Right kidney (tissue), 1 donor: ENCODE results near the gene RAP1GDS1.
"Not testable (repeated sequence)": the region's sequence is repeated elsewhere in the genome, so short reads cannot be mapped to it uniquely, and the experiment has no call there.

Experiments used
- DNase-seq: peaks from one replicate; pipeline ENCODE4 v3.0.0-alpha.2; 2016

Gene RAP1GDS1

DNA sequence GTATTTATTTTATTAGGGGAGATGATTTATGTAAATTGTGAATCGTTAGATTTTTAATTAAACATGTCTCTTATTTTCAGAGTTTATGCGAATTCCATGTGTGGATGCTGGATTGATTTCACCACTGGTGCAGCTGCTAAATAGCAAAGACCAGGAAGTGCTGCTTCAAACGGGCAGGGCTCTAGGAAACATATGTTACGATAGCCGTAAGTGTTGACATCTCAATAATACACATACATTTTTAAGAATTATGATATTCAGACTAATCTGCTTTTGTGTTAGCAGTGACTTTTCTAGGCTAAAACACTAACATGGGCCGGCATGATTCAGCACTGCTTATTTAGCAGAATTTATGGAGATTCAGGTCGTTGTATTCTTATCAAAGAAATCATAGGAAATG, 91.2 kb downstream of the RAP1GDS1 start:
- DNase-seq, result no peak

DNA sequence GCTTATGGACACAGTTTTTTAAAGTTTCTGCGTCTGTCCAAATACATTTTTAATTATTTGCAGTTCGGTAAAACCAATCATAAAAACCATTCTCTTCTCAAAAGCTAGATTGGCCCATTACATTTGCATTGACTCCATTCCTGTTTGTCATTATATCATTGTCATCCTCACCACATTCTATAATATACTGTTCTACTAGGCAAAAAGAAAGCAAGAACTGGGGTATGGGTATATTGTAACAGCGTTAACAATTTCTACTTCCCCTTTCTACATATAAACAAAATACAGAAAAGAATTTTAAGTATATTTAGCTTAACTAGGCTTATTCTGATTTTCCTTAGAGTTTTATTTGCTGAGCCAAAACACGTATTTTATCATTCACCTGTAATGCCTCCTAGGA, 91.8 kb downstream of the RAP1GDS1 start:
- DNase-seq, result no peak

DNA sequence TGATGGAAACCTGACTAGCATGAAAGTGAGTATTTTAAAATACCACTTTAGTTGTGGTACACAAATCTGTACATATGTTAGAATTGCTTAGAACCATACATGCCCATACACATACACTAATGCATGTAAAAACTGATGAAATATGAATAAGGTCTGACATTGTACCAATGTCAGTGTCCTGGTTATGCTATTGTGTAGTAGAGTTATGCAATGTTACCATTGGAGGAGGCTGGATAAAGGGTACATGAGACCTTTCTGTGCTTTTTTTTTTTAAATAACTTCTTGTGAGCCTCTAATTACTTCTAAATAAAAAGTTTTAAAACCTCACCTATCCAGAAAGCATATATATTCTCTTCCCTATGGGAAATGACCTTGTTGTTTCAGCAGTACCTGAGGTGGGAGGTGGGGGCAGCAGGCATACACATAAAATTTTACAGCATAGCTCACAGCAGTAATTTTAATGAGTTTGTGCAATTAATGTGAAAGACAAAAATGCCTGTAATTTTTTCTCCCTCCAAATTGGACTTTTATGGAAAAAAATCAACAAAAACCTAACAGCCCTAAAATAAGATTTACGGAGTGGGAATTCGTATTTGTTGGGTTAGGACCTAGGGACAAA, 97.6 kb downstream of the RAP1GDS1 start:
- no peak for DNase-seq

DNA sequence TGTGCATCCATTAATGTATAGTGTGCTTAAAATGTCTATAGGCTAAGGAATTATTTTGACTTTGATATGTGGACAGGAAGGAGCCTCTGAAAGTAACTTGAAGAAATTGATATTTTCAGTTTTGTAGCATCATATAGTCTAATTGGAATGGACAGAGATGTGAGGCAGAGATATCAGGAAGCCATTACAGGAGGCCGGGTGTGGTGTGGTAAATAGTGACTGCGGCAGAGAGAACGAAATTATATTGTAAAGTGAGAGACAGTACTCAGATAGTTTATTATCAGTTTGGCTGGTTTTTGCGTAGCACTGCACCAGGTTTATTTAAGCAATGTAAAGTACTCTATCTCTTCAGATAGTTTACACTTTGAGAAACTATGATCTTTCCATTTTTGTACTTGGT, 98.5 kb downstream of the RAP1GDS1 start:
- no peak for DNase-seq

DNA sequence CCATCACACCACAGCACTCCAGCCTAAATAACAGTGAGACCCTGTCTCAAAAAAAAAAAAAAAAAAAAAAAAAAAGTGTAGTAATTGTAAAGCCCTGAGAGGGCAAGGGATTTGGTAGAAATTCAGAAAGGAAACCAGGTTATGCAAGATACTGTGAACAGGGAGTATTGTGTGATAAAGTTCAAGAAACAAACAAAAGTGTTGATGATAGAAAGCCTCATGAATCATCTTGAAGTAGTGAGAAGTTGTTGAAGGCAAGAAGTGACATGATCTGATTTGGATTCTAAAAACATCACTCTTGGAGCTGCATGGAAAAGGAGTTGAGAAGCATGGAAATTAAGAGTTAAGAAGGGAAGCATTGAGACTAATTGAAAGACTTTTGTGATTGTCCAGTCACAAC, 102.2 kb downstream of the RAP1GDS1 start:
- DNase-seq, result no peak

DNA sequence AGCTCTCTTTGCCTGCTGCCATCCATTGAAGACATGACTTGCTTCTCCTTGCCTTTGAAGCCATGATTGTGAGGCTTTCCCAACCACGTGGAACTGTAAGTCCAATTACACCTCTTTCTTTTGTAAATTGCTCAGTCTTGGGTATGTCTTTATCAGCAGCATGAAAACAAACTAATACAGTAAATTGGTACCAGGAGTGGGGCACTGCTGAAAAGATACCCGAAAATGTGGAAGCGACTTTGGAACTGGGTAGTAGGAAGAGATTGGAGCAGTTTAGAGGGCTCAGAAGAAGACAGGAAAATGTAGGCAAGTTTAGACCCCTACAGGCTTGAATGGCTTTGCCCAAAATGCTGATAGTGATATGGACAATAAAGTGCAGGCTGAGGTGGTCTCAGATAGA, 105.1 kb downstream of the RAP1GDS1 start:
- DNase-seq, result not testable (repeated sequence)

DNA sequence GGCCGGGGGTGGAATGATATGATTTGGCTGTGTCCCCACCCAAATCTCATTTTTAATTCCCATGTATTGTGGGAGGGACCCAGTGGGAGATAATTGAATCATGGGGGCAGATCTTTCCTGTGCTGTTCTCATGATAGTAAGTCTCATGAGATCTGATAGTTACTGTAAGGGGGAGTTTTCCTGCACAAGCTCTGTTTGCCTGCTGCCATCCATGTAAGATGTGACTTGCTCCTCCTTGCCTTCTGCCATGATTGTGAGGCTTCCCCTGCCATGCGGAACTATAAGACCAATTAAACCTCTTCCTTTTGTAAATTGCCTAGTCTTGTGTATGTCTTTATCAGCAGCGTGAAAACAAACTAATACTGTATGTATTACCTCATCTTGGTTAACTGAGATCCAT, 106.8 kb downstream of the RAP1GDS1 start:
- DNase-seq, result not testable (repeated sequence)

DNA sequence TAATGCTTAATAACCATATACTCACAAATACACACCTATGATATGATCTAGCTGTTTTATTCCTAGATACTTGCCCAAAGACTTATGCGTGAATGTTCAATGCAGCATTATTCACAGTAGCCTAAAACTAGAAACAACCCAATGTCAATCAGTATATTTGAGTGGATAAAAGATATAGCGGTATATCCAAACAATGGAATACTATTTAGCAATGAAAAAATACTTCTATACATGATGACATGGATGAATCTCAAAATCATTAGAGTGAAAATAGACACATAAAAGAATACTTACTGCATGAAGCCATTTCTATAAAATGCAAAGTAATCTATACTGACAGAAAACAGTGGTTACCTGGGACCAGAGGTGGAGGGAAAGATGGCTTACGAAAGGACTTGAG, 108.1 kb downstream of the RAP1GDS1 start:
- no peak for DNase-seq

DNA sequence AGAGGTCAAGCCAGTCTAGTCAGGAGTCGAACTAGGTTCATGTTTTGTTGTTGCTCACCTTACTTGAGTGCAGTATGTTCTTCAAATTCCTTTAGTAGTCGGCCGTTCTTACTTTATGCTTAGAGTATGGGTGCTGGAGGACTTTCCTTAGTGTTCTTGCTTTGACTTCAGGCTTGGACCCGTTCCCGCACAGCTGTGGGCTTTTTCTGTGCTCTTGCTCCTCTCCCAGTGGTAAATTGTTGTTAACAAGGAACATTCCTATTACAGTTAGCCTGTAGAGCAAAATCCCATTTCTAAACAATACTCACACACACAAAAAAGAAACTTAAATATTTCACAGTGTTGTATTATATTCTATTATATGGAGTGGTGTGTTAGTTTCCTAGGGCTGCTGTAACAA, 113.5 kb downstream of the RAP1GDS1 start:
- DNase-seq, result no peak

DNA sequence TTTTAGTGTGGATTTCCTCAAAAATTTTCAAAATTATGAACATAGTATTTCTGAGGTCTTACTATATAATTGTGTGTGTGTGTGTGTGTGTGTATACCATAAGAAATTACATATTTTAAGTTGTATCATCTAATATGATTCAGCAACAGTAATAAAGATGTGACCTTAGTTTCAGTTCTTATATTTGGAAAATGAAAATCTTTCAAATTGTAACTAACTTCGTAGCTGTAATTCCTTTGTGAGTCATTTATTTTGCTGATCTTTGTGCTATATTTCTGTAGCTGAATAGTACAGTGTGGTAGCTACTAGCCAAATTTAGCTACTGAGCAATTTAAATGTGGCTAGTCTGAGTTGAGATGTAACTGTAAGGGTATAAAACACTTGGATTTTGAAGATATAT, 116.4 kb downstream of the RAP1GDS1 start:
- DNase-seq, result no peak

DNA sequence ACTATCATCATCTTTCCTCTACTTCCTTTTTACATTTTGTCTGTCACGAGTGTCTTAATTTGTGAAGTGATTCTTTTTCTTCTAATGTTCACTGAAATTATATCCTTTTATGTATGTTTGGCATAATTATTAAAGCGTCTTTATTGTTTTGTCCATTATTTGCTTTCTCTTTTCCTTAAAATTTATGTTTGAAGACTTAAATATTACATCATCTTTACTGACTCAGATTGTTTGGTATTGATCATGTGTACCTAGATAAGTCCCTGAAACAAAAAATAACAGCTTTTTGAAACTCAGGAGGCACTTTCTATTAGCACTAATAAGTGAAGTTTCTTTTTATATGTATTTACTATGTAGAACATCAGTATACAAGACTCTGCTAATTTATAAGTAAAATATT, 120.1 kb downstream of the RAP1GDS1 start:
- no peak for DNase-seq

DNA sequence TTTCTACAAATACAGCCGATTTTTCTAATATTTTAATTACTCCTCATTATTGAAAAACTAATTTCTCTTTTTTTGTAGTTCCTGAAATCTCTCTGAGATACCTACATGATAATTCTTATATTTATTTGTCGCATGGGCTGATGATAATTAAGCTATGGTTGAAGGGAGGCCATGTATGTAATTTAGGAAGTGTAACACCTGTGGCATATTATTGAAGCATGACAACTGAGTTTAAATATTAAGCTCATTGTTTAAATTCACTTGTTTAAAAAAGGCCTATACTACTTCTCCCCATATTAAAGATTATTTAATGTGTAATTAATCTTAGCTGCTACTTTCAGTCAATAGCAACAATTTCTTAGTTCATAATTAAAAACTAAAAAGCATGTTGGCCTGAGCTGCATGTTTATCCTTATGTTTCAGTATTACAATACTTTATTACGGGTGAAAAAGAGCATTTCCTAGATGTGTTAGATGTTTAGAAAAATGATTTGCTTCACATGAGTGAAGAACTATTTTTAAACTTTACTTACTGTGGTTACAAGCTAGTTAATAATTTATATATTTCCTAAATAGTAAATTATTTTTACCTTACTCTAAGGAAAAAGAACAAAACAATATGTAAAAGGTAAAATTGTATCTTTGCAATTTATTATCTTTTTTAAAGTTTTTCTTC, 122.4 kb downstream of the RAP1GDS1 start:
- DNase-seq, result no peak

DNA sequence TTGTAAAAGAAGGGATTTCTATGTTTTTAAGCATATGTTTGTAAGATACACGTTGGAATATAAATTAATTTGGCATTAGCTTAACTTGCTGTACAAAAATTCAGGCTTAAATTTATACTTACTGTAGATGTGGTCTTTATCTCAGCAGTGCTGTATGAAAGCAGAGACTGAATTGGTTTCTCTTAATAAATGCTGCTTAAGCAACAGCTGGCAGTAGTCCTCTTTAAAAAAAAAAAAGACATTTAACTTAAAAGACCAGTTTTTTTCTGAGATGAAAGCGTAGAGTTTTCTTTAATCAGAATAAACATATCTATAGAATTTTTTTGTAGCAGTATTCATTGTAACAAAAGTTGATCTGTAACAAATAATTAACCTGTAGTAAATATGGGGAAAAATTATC, 124.6 kb downstream of the RAP1GDS1 start:
- DNase-seq, result no peak

DNA sequence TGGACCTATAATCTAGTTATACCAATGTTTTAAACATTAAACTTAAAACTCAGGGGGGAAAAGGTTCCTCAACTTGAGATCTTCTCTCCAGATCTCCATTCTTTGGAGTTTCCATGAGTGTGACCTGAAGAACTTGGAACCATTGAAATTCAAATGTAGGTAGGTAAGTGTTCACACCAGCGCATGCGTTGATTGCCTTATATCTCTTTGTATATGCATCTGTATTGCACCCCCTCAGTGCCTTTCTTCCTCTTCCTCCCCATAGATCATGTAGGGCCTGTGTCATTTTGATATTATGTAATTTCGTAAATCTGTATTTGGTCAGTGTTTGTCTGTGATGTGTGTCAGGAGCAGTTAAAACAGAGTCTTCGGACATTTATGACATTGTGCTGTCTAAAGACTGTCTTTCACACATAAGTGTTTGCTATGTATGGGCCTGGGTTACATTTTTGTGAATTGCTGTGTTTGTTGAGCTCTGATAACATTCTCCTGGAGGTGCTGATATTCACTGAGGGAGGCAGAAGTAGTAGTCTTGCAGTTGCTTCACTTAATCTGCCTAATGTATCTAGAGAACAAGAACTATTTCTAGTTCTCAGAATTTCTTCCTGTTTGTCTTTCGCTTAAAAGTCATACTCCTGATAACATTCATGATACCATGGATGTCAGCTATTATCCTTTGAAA, 126.3 kb downstream of the RAP1GDS1 start:
- no peak for DNase-seq

DNA sequence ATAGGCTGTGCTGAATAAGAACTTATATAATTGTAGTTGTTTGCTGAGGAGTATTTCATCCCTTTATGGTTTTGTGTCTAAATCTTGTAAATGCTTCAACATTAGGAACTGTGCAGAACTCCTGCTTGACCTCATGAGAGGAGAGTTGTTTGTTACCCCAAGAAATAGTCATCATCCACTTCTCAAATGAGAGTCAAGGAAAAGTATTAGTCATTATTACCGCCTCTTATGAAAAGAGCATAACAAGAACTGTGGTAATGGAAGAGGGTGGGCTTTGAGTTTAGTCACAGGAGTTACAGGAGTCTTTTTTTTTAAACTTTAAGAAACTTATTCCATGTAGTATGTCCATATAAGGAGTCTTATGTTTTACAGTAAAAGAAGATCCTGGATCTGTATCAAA, 132.9 kb downstream of the RAP1GDS1 start:
- DNase-seq, result no peak

DNA sequence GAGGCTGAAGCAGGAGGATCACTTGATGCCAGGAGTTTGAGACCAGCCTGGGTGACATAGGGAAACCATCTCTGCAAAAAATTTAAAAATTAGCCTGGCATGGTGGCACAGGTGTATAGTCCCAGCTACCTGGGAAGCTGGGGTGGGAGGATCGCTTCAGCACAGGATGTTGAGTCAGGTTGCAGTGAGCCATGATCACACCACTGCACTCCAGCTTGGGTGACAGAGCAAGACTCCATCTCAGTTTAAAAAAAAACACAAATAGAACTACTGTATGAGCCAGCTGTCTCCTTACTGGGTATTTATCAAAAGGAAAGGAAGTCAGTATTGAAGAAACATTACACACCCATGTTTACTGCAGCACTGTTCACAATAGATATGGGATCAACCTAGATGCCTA, 138.7 kb downstream of the RAP1GDS1 start:
- DNase-seq, result no peak

DNA sequence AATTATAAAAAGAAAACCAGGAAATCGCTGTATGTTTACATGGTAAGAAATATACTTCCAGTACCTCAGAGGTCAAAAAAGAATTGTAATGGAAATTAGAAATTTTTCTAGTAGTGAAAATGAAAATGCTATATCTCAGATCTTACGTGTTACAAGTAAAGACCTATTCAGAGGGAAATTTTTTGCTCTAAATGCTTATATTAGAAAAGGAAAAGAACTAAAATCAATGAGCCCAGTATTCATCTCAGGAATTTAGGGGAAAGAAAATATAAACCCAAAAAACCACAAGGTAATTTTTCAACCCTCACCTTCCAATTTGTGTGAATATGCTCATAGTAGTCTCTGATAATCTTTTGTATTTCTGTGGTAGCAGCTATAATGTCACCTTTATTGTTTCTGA, 145.6 kb downstream of the RAP1GDS1 start:
- DNase-seq, result no peak

DNA sequence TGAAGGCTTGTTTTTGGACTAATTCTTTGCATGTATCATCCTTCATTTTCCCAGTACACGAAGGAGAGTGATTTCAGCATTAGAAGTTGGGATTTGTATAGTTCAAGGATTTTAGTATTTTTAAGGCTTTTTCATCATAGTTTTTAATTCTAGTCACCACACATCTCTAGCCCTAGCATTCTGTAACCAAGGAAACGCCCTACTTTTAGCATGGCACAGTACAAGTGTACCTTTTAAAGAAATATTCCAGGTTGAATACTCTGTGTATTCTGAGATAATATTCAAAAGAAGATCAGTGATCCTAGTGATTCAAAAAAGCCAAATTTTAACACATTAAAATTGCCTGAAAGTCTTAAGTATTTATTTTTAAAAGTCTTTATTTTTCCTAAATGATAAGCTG, 150.5 kb downstream of the RAP1GDS1 start:
- no peak for DNase-seq

DNA sequence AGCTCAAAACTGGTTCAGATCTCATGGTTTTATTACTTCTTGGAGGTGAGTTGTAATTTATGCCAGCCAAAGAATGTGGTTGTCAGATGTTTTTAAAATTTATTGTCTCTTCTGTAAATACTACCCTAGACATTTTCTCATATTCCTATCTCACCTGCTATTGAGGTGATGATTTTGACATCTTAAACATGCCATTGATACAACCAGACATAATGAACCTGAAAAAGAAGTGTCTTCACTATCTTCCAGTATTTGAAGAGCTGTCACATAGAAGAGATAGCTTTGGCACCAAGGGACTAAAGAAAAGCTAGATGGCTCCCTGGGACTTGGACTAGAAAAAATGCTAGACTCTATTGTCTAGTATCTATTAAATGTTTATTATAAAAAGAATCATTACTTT, 155.7 kb downstream of the RAP1GDS1 start:
- DNase-seq, result no peak

DNA sequence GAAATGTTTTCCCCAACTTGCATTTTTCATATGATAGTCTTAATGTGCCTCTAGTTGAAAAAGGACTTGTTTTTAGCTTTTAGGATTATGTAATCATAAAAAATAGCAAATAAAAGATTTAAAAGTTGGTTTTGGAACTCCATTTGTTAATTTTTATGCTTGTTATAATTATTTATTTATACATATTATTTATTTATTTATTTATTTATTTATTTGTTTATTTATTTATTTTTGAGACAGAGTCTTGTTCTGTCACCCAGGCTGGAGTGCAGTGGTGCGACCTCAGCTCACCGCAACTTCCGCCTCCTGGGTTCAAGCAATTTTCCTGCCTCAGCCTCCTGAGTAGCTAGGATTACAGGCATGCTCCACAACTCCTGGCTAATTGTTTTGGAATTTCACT, 159.0 kb downstream of the RAP1GDS1 start:
- not testable (repeated sequence) for DNase-seq

DNA sequence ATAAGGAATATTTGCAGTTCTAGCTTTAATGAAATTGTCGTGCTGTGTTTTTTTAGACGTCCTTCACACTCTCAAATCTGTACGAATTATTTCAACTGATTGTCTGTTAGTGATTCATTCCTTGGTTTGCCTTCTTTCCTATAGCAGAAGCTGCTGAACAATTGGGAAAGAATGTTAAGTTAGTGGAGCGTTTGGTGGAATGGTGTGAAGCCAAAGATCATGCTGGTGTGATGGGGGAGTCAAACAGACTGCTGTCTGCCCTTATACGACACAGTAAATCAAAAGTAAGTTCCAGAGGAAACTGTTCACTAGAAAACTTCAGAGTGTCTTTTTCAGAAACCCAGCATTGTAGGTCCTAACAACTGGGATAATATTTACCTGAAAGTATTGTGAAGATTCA, 159.9 kb downstream of the RAP1GDS1 start:
- no peak for DNase-seq

DNA sequence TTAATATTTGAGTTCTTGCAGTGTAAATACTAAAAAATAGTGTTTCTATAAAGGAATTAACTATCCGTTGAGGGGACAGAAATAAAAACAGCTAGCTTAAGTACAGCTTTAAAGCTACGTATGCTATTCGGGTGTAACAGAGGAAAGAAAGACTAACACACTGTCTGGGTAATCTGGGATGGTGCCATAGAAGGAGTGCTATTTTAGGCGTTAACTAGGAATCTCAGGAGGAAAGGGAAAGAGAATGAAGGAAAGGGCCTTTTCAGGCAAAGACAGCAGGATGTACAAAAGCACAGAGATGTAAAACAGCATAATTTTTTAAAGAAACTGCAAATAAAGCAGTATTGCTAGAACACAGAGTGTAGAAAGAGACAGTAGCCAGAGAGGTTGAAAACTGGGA, 161.8 kb downstream of the RAP1GDS1 start:
- DNase-seq, result no peak

DNA sequence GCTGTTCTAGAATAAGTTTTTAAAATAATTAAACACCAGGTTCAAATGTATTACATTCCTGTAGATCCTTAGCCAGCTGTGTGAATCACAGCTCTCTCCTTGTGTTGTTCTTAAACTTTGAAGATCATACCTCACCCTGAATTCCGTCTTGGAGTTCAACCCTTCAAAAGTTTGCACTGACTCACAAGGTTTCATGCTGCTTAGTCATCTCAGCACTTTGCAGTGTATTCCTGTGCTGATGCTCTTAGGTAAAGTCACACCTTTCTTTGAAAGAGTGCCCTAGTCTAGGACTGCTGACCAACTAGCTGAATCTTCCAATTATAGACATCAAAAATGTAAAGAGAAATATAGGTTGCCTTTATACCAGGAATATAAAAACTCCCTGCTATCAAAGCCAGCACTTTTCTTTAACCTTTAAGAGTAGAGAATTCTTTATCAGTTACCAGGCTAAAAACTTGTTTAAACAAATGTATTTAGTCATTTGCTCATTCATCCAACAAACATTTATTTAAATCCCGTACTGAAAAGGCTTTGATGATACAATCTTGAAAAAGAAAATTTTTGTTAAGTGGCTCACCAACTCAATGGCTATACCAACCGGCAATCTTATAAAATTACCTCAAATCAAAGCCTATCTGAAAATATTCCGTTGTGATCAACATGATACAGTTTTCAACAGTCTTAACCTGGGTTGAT, 169.7 kb downstream of the RAP1GDS1 start:
- no peak for DNase-seq
